CD4-positive, alpha-beta memory T cell (primary cell): ENCODE data around the gene VEZT. TPM values are rescaled to one million over a fixed set of nuclear protein-coding genes. Genes with fewer than 3 reads are reported as not detected.

Experiments used
- CTCF ChIA-PET: fragments of 350-600 bp; sonication (Branson Sonifier 250); formaldehyde crosslinking; loops from one replicate; lab custom pipeline; 2021; ENCODE audit warnings: inconsistent platforms; ENCODE audit not compliant: partially characterized antibody; lab: Charles Lee
- POLR2A ChIA-PET: fragments of 350-600 bp; sonication (Branson Sonifier 250); formaldehyde crosslinking; loops from one replicate; lab custom pipeline; 2021; ENCODE audit not compliant: partially characterized antibody; lab: Charles Lee
- DNase-seq, 5 donors: peaks; one replicate each; pipeline versions ENCODE4 v3.0.0 to v3.0.0-alpha.2; 2020 to 2022; ENCODE audit warnings: mixed read lengths in 1 of 5
- H3K27ac ChIP-seq: one replicate; pipeline ENCODE4 v1.7.0; 2013; ENCODE audit warnings: low read depth, low read length
- H3K27me3 ChIP-seq: 2 replicates; pipeline ENCODE4 v1.7.0; 2013; ENCODE audit warnings: mild to moderate bottlenecking, low read length, moderate library complexity; ENCODE audit not compliant: insufficient read depth
- H3K36me3 ChIP-seq: 2 replicates; pipeline ENCODE4 v1.7.0; 2013; ENCODE audit warnings: mild to moderate bottlenecking, low read length, moderate library complexity; ENCODE audit not compliant: insufficient read depth
- H3K4me1 ChIP-seq: 2 replicates; pipeline ENCODE4 v1.7.0; 2013; ENCODE audit warnings: mild to moderate bottlenecking, low read length, moderate library complexity; ENCODE audit not compliant: insufficient read depth
- H3K4me3 ChIP-seq, 2 donors: one replicate each; pipeline ENCODE4 v1.7.0; 2013; ENCODE audit warnings: low read length in 2 of 2, mild to moderate bottlenecking in 1 of 2
- H3K9me3 ChIP-seq, 2 donors: one replicate each; pipeline ENCODE4 v1.7.0; 2013; ENCODE audit warnings: low read length in 2 of 2, control low read depth in 1 of 2; ENCODE audit not compliant: control insufficient read depth in 1 of 2
- H3K27ac Mint-ChIP-seq, 7 donors: one replicate each; pipeline ENCODE4 v1.8.0; 2020 to 2021; ENCODE audit warnings: mixed read lengths in 7 of 7, mild to moderate bottlenecking in 6 of 7, inconsistent platforms in 3 of 7, moderate library complexity in 3 of 7
- H3K27me3 Mint-ChIP-seq, 2 donors: one replicate each; pipeline ENCODE4 v1.8.0; 2020 to 2021; ENCODE audit warnings: mixed read lengths in 2 of 2
- H3K36me3 Mint-ChIP-seq, 2 donors: one replicate each; pipeline ENCODE4 v1.8.0; 2020 to 2021; ENCODE audit warnings: mixed read lengths in 2 of 2, inconsistent platforms in 1 of 2, mild to moderate bottlenecking in 1 of 2
- H3K4me1 Mint-ChIP-seq, 4 donors: one replicate each; pipeline ENCODE4 v1.8.0; 2020 to 2021; ENCODE audit warnings: mixed read lengths in 4 of 4, mild to moderate bottlenecking in 1 of 4
- H3K4me3 Mint-ChIP-seq, 8 donors: one replicate each; pipeline ENCODE4 v1.8.0; 2020 to 2021; ENCODE audit warnings: mixed read lengths in 8 of 8, mild to moderate bottlenecking in 7 of 8, moderate library complexity in 6 of 8, inconsistent platforms in 3 of 8
- H3K9me3 Mint-ChIP-seq, 8 donors: one replicate each; pipeline ENCODE4 v1.8.0; 2020 to 2021; ENCODE audit warnings: mixed read lengths in 8 of 8, mild to moderate bottlenecking in 5 of 8, inconsistent platforms in 3 of 8, moderate library complexity in 1 of 8
- intact Hi-C: fragments of 100-400 bp; cut with micrococcal nuclease; formaldehyde crosslinking; loops from one replicate; pipeline ENCODE4 v1.15.1; 2023
- polyA plus RNA-seq, 2 donors: library from polyadenylated mRNA; unstranded; fragments of 300-500 nt; fragmentation: Illumina TruSeq; gene quantifications; one replicate each; pipeline ENCODE4 v1.2.3, GENCODE V29; 2021
- total RNA-seq, 2 experiments: library from RNA; stranded (reverse); gene quantifications; one replicate each; pipeline ENCODE4 v1.2.3, GENCODE V29; 2021

The VEZT gene
- total and polyA plus RNA-seq, 4 experiments from 2014 or later, result 22.3 to 49.4 (median 34.9) TPM

DNA sequence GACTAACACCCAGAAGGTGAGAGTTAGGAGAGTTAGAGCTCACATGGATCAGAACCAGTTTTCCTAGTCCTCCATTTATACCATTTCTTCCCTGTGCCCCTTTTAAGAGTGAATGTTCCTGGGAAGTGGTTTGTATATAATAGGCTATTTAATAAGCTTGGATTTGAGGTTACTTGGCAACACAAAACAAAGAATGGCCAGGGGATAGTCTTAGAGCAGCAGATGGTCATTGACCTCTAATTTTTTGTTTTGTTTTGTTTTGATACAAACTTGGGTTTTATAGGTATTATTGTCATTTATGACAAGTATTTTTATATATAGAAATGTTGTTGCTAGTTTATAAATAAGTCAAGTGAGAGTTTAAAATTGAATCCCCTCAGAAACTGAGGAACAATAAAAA lies 35.8 kb downstream of the VEZT start:
- no peak overlapping the region for H3K27ac ChIP-seq
- H3K27me3 ChIP-seq, result no peaks in the 10 kb centered on the region
- Mint-ChIP-seq H3K36me3 (peaks cover 40 to 51% of the 10 kb centered on the region in 2 donors), H3K27ac (no peak overlapping the region), H3K4me1 (peaks cover 6 to 14% (median 12%) of the 10 kb centered on the region in 4 donors), H3K27me3 (no peaks in the 10 kb centered on the region), H3K9me3 (no peaks in the 10 kb centered on the region), H3K4me3 (no peak overlapping the region)
- H3K4me1 ChIP-seq, result no peaks in the 10 kb centered on the region
- intact Hi-C loops, result no loop called here
- POLR2A ChIA-PET, result no interaction called here
- peaks cover 12% of the 10 kb centered on the region for H3K36me3 ChIP-seq
- DNase-seq, result no peak
- CTCF ChIA-PET, result interaction anchor here (0.7 kb wide), 1 partner anchor 103 kb away, joined by 3 read pairs; no protein-coding TSS in a partner anchor
- no peak overlapping the region for H3K4me3 ChIP-seq
- H3K9me3 ChIP-seq, result no peaks in the 10 kb centered on the region

DNA sequence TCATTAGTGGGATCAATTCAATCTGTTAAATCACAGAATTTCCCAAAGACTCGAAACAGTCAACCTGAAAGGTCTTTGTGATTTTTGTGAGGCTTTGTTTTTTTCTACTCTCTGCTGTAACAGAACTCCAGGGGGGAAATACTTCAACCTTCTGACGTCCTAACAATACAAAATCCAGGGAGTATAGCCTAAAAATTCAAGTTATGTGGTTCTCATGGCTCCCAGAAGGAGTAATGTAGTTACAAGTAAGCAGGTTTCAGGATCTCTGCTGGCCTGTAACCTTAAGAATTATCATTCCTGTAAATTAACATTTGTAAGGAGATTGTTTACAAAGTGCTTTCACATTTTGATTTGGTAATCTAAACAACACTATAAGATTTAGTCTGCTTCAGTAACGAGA lies 39.9 kb downstream of the VEZT start:
- peak overlapping the region in 1 of 7 donors; percentile 8 for H3K27ac Mint-ChIP-seq
- intact Hi-C loops, result no loop called here
- H3K4me3 ChIP-seq, result no peak overlapping the region
- no peaks in the 10 kb centered on the region for H3K4me1 ChIP-seq
- H3K4me3 Mint-ChIP-seq, result no peak overlapping the region
- H3K9me3 ChIP-seq, result no peaks in the 10 kb centered on the region
- ChIA-PET POLR2A (no interaction called here), CTCF (no interaction called here)
- H3K27me3 ChIP-seq, result no peaks in the 10 kb centered on the region
- no peak for DNase-seq
- peaks cover 0 to 4% (median 3%) of the 10 kb centered on the region in 4 donors for H3K4me1 Mint-ChIP-seq
- no peak overlapping the region for H3K27ac ChIP-seq
- H3K27me3 Mint-ChIP-seq, result no peaks in the 10 kb centered on the region
- H3K36me3 ChIP-seq, result peaks cover 12% of the 10 kb centered on the region
- peaks cover 45 to 66% of the 10 kb centered on the region in 2 donors for H3K36me3 Mint-ChIP-seq
- H3K9me3 Mint-ChIP-seq, result no peaks in the 10 kb centered on the region

DNA sequence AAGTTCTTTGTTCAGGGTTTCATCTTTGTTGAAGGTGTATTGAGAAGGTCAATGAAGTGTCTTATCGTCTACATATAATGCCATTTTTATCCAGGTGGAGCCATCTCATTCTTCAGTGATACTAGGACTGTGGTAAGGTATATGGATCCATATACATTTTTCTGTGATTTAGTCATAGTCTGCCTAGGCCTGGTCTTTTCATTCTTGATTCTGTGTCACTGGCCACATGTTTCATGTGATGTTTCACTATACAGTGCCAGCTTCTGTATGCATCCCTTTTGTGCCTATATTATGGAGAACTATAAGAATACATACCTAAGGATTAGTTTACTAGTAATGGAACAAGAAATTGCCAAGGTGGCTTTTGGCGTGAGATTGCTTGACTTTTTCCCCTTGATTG lies 40.5 kb downstream of the VEZT start:
- Mint-ChIP-seq H3K4me1 (peaks cover 0 to 4% (median 3%) of the 10 kb centered on the region in 4 donors), H3K27me3 (no peaks in the 10 kb centered on the region), H3K27ac (no peak overlapping the region), H3K4me3 (no peak overlapping the region), H3K36me3 (peaks cover 49 to 68% of the 10 kb centered on the region in 2 donors), H3K9me3 (no peaks in the 10 kb centered on the region)
- H3K9me3 ChIP-seq, result no peaks in the 10 kb centered on the region
- intact Hi-C loops, result no loop called here
- CTCF ChIA-PET, result no interaction called here
- H3K4me3 ChIP-seq, result no peak overlapping the region
- no peak overlapping the region for H3K27ac ChIP-seq
- POLR2A ChIA-PET, result no interaction called here
- peaks cover 10% of the 10 kb centered on the region for H3K36me3 ChIP-seq
- no peak for DNase-seq
- no peaks in the 10 kb centered on the region for H3K27me3 ChIP-seq
- H3K4me1 ChIP-seq, result no peaks in the 10 kb centered on the region

DNA sequence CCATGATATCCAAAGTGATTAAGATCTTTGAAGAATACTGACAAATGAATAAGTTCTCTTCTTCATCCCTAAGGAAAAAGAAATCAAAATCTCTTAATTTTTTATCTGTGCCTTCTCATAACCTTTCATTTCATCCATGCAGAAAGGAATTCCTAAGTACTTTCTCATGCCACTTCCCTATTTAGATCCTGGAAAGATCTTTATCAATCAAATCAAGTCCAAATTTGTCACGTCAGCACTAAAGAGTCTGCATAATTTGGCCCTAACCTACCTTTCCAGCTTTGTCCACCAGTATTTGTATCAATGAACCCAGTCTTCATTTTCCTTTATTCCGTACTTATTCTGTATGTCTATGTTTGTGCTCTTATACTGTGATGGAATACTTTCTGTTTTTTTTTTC lies 41.2 kb downstream of the VEZT start:
- no peak for DNase-seq
- Histone ChIP-seq H3K27ac (no peak overlapping the region), H3K4me3 (no peak overlapping the region), H3K36me3 (peaks cover 7% of the 10 kb centered on the region), H3K27me3 (no peaks in the 10 kb centered on the region), H3K4me1 (no peaks in the 10 kb centered on the region), H3K9me3 (no peaks in the 10 kb centered on the region)
- Mint-ChIP-seq H3K27ac (no peak overlapping the region), H3K36me3 (peaks cover 48 to 69% of the 10 kb centered on the region in 2 donors), H3K4me1 (peaks cover 0 to 4% (median 3%) of the 10 kb centered on the region in 4 donors), H3K4me3 (no peak overlapping the region), H3K27me3 (no peaks in the 10 kb centered on the region), H3K9me3 (no peaks in the 10 kb centered on the region)
- ChIA-PET POLR2A (no interaction called here), CTCF (no interaction called here)
- intact Hi-C loops, result no loop called here

- DNase-seq, result no peak
- no peak overlapping the region for H3K27ac Mint-ChIP-seq
- peaks cover 0 to 4% (median 3%) of the 10 kb centered on the region in 4 donors for H3K4me1 Mint-ChIP-seq
- intact Hi-C loops, result no loop called here
- Histone ChIP-seq H3K4me1 (no peaks in the 10 kb centered on the region), H3K4me3 (no peak overlapping the region), H3K27me3 (no peaks in the 10 kb centered on the region), H3K9me3 (no peaks in the 10 kb centered on the region), H3K36me3 (peaks cover 7% of the 10 kb centered on the region), H3K27ac (no peak overlapping the region)
- peaks cover 50 to 72% of the 10 kb centered on the region in 2 donors for H3K36me3 Mint-ChIP-seq
- no peak overlapping the region for H3K4me3 Mint-ChIP-seq
- ChIA-PET CTCF (no interaction called here), POLR2A (no interaction called here)
- no peaks in the 10 kb centered on the region for H3K27me3 Mint-ChIP-seq
- no peaks in the 10 kb centered on the region for H3K9me3 Mint-ChIP-seq
Measured at GRCh38 chr12:95259368-95259767, 41.8 kb downstream of the VEZT start.

DNA sequence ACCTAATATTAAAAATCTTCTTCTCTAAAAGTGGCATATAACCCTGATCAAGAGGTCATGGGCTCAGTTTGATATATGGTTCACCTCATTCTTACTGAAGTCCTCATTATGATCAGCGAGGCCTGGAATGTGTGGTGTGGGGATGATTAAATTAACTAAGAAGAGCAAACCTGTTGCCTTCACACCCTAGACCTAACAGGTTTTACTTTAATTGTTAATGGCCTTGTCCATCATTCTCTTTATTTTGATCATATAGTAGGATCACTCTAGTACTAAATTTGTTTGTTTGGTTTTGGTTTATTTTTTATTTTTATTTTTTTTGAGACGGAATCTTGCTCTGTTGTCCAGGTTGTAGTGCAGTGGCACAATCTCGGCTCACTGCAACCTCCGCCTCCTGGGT lies 43.5 kb downstream of the VEZT start:
- intact Hi-C loops, result no loop called here
- H3K36me3 Mint-ChIP-seq, result peaks cover 40 to 63% of the 10 kb centered on the region in 2 donors

GRCh38 chr12:95262808-95263207 lies 45.2 kb downstream of the VEZT start:
- ChIA-PET CTCF (no interaction called here), POLR2A (no interaction called here)
- H3K27me3 Mint-ChIP-seq, result no peaks in the 10 kb centered on the region

More for the DNA sequence above, 43.5 kb downstream of the VEZT start:
- no peak overlapping the region for H3K27ac ChIP-seq
- no peak for DNase-seq
- no peak overlapping the region for H3K4me3 ChIP-seq
- H3K27me3 ChIP-seq, result no peaks in the 10 kb centered on the region
- CTCF ChIA-PET, result no interaction called here
- H3K4me1 ChIP-seq, result no peaks in the 10 kb centered on the region
- H3K9me3 ChIP-seq, result no peaks in the 10 kb centered on the region
- Mint-ChIP-seq H3K4me1 (peaks cover 0 to 4% (median 2%) of the 10 kb centered on the region in 4 donors), H3K27ac (no peak overlapping the region), H3K27me3 (no peaks in the 10 kb centered on the region), H3K9me3 (no peaks in the 10 kb centered on the region), H3K4me3 (no peak overlapping the region)
- POLR2A ChIA-PET, result no interaction called here
- peaks cover 7% of the 10 kb centered on the region for H3K36me3 ChIP-seq

More at GRCh38 chr12:95262808-95263207, 45.2 kb downstream of the VEZT start:
- H3K27ac ChIP-seq, result no peak overlapping the region
- H3K36me3 ChIP-seq, result peaks cover 11% of the 10 kb centered on the region
- H3K4me3 ChIP-seq, result no peak overlapping the region
- peaks cover 0 to 4% (median 1%) of the 10 kb centered on the region in 4 donors for H3K4me1 Mint-ChIP-seq
- H3K27ac Mint-ChIP-seq, result no peak overlapping the region
- H3K9me3 Mint-ChIP-seq, result no peaks in the 10 kb centered on the region
- no peaks in the 10 kb centered on the region for H3K9me3 ChIP-seq
- no peaks in the 10 kb centered on the region for H3K27me3 ChIP-seq
- no peak for DNase-seq
- H3K36me3 Mint-ChIP-seq, result peaks cover 34 to 59% of the 10 kb centered on the region in 2 donors
- no peaks in the 10 kb centered on the region for H3K4me1 ChIP-seq
- intact Hi-C loops, result no loop called here
- no peak overlapping the region for H3K4me3 Mint-ChIP-seq
